ENCODE results near the gene SPATA16. TPM values are rescaled to one million over a fixed set of nuclear protein-coding genes. Genes with fewer than 3 reads are reported as not detected.

The SPATA16 gene
- total RNA-seq, 1 experiment from 2014 or later = 0.44 TPM

- Mint-ChIP-seq H3K4me1 (peaks cover 18% of the 10 kb centered on the region), H3K9me3 (no peaks in the 10 kb centered on the region), H3K27me3 (ENCODE audit: low read depth) (no peaks in the 10 kb centered on the region), H3K27ac (no peak overlapping the region), H3K4me3 (no peak overlapping the region), H3K36me3 (no peaks in the 10 kb centered on the region)
- POLR2A ChIA-PET = no interaction called here
- peak; percentile 88 for ATAC-seq
- TF ChIP-seq USF2 (CRISPR knock-in tag; IDR thresholded peaks at IDR 0.05) (no peak), TEAD4 (CRISPR knock-in tag; IDR thresholded peaks at IDR 0.05) (no peak), NR3C1 (CRISPR knock-in tag; conservative IDR thresholded peaks at IDR 0.05; ENCODE audit: low read depth) (no peak), ZBTB21 (CRISPR knock-in tag; IDR thresholded peaks at IDR 0.05; ENCODE audit: borderline replicate concordance) (no peak), FOXK1 (CRISPR knock-in tag; IDR thresholded peaks at IDR 0.05) (no peak), ELF4 (CRISPR knock-in tag; IDR thresholded peaks at IDR 0.05; ENCODE audit: low read depth) (no peak), NR2C2 (CRISPR knock-in tag; IDR thresholded peaks at IDR 0.05) (no peak), PRDM15 (CRISPR knock-in tag; IDR thresholded peaks at IDR 0.05) (no peak), EMX1 (CRISPR knock-in tag; IDR thresholded peaks at IDR 0.05) (no peak), ATF1 (CRISPR knock-in tag; IDR thresholded peaks at IDR 0.05) (no peak), CREB1 (CRISPR knock-in tag; IDR thresholded peaks at IDR 0.05) (no peak), SOX15 (CRISPR knock-in tag; IDR thresholded peaks at IDR 0.05) (no peak), FOXP4 (CRISPR knock-in tag; IDR thresholded peaks at IDR 0.05) (no peak), GRHL2 (CRISPR knock-in tag; IDR thresholded peaks at IDR 0.05; ENCODE audit: insufficient replicate concordance, severe bottlenecking) (no peak), TCF7 (CRISPR knock-in tag; IDR thresholded peaks at IDR 0.05; ENCODE audit: low read depth) (no peak), IRF2 (CRISPR knock-in tag; IDR thresholded peaks at IDR 0.05; ENCODE audit: borderline replicate concordance, low read depth) (no peak), ZNF138 (CRISPR knock-in tag; conservative IDR thresholded peaks at IDR 0.05) (no peak), ARID4B (CRISPR knock-in tag; IDR thresholded peaks at IDR 0.05; ENCODE audit: borderline replicate concordance) (no peak)
- TF ChIP-seq, protein P1, sequence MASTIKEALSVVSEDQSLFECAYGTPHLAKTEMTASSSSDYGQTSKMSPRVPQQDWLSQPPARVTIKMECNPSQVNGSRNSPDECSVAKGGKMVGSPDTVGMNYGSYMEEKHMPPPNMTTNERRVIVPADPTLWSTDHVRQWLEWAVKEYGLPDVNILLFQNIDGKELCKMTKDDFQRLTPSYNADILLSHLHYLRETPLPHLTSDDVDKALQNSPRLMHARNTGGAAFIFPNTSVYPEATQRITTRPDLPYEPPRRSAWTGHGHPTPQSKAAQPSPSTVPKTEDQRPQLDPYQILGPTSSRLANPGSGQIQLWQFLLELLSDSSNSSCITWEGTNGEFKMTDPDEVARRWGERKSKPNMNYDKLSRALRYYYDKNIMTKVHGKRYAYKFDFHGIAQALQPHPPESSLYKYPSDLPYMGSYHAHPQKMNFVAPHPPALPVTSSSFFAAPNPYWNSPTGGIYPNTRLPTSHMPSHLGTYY (CRISPR knock-in tag; IDR thresholded peaks at IDR 0.05) = no peak
- TF ChIP-seq, protein P2, sequence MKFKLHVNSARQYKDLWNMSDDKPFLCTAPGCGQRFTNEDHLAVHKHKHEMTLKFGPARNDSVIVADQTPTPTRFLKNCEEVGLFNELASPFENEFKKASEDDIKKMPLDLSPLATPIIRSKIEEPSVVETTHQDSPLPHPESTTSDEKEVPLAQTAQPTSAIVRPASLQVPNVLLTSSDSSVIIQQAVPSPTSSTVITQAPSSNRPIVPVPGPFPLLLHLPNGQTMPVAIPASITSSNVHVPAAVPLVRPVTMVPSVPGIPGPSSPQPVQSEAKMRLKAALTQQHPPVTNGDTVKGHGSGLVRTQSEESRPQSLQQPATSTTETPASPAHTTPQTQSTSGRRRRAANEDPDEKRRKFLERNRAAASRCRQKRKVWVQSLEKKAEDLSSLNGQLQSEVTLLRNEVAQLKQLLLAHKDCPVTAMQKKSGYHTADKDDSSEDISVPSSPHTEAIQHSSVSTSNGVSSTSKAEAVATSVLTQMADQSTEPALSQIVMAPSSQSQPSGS (CRISPR knock-in tag; IDR thresholded peaks at IDR 0.05; ENCODE audit: borderline replicate concordance, low read depth) = no peak
- no peak for DNase-seq (ENCODE audit: low spot score)
- CTCF ChIA-PET = interaction anchor here (1.0 kb wide), 1 partner anchor 22 kb away, joined by 3 read pairs; no protein-coding TSS in a partner anchor
Observed at GRCh38 chr3:172939651-172940293, 201.3 kb downstream of the SPATA16 start.
